ENCODE data around the gene CRKL. TPM values are rescaled to one million over a fixed set of nuclear protein-coding genes. Genes with fewer than 3 reads are reported as not detected.
A peak's percentile ranks its signal among the peaks of the same experiment; 100 is the strongest.

The CRKL gene
- polyA plus RNA-seq, 4 donors: 61.4 to 71.1 (median 70.5) TPM

GRCh38 chr22:20979243-20979809 is 62.1 kb downstream of the CRKL start:
- peak in 3 of 4 donors; percentile 55 to 58 (median 56) for DNase-seq (ENCODE audit: low read depth in 4 of 4, low spot score in 3 of 4)

- no peak for DNase-seq (ENCODE audit: low read depth in 4 of 4, low spot score in 3 of 4)
Observed at GRCh38 chr22:20979940-20980453, 62.8 kb downstream of the CRKL start.

- no peak for DNase-seq (ENCODE audit: low read depth in 4 of 4, low spot score in 3 of 4)
Observed at GRCh38 chr22:20980523-20980922, 63.3 kb downstream of the CRKL start.

- no peak for DNase-seq (ENCODE audit: low read depth in 4 of 4, low spot score in 3 of 4)
Observed at GRCh38 chr22:20980938-20981722, 63.9 kb downstream of the CRKL start.

- peak; percentile 61 to 79 (median 66) for DNase-seq (ENCODE audit: low read depth in 4 of 4, low spot score in 3 of 4)
Observed at GRCh38 chr22:20981787-20982562, 64.8 kb downstream of the CRKL start, which contains the start of gene LZTR1. Gene LZTR1 (plus strand): TSS chr22:20982297. CDS start chr22:20982372, 75 bp downstream.

GRCh38 chr22:20982563-20982882 is 65.3 kb downstream of the CRKL start:
- DNase-seq (ENCODE audit: low read depth in 4 of 4, low spot score in 3 of 4): no peak

GRCh38 chr22:20983081-20983771 is 66.0 kb downstream of the CRKL start:
- no peak for DNase-seq (ENCODE audit: low read depth in 4 of 4, low spot score in 3 of 4)

GRCh38 chr22:20985720-20986119 is 68.5 kb downstream of the CRKL start:
- DNase-seq (ENCODE audit: low read depth in 4 of 4, low spot score in 3 of 4): no peak

GRCh38 chr22:20986365-20986764 is 69.2 kb downstream of the CRKL start:
- DNase-seq (ENCODE audit: low read depth in 4 of 4, low spot score in 3 of 4): no peak

- no peak for DNase-seq (ENCODE audit: low read depth in 4 of 4, low spot score in 3 of 4)
Observed at GRCh38 chr22:20987375-20987774, 70.2 kb downstream of the CRKL start.

GRCh38 chr22:20988573-20989322 is 71.5 kb downstream of the CRKL start:
- DNase-seq (ENCODE audit: low read depth in 4 of 4, low spot score in 3 of 4): no peak

GRCh38 chr22:20989323-20990138 is 72.3 kb downstream of the CRKL start:
- no peak for DNase-seq (ENCODE audit: low read depth in 4 of 4, low spot score in 3 of 4)

- DNase-seq (ENCODE audit: low read depth in 4 of 4, low spot score in 3 of 4): no peak
Observed at GRCh38 chr22:20990184-20991180, 73.3 kb downstream of the CRKL start.

- DNase-seq (ENCODE audit: low read depth in 4 of 4, low spot score in 3 of 4): no peak
Observed at GRCh38 chr22:20991252-20992055, 74.2 kb downstream of the CRKL start.

- DNase-seq (ENCODE audit: low read depth in 4 of 4, low spot score in 3 of 4): no peak
Observed at GRCh38 chr22:20992056-20992442, 74.8 kb downstream of the CRKL start.

GRCh38 chr22:20992456-20993303 is 75.5 kb downstream of the CRKL start:
- no peak for DNase-seq (ENCODE audit: low read depth in 4 of 4, low spot score in 3 of 4)

Data from right renal pelvis (tissue), 4 donors.